Activated CD4-positive, CD25-positive, alpha-beta regulatory T cell treated with anti-CD3 and anti-CD28 coated beads, Interleukin-2, amount 50 U/mL, for 24 hours (primary cell): ENCODE data around the gene FAM170B.

Experiments
- ATAC-seq, 2 donors: fragments of 150-1000 bp; cut with Tn5 transposase; one replicate each; pipeline ENCODE4 v1.10.0; 2021; ENCODE audit warnings: mild to moderate bottlenecking in 1 of 2, moderate library complexity in 1 of 2

Gene FAM170B

GRCh38 chr10:49168831-49169500 lies 35.1 kb upstream of the FAM170B start:
- no peak for ATAC-seq

GRCh38 chr10:49168171-49168540 lies 34.3 kb upstream of the FAM170B start:
- ATAC-seq = no peak

GRCh38 chr10:49167425-49168170 lies 33.8 kb upstream of the FAM170B start:
- no peak for ATAC-seq

GRCh38 chr10:49166484-49167400 lies 32.9 kb upstream of the FAM170B start:
- ATAC-seq = no peak

GRCh38 chr10:49165821-49166483 lies 32.1 kb upstream of the FAM170B start:
- ATAC-seq = no peak

GRCh38 chr10:49165259-49165658 lies 31.4 kb upstream of the FAM170B start:
- ATAC-seq = no peak

- ATAC-seq = peak; percentile 52 to 87
Measured at GRCh38 chr10:49164559-49165188, 30.9 kb upstream of the FAM170B start.

GRCh38 chr10:49163741-49164140 lies 29.9 kb upstream of the FAM170B start:
- ATAC-seq = no peak

- no peak for ATAC-seq
Measured at GRCh38 chr10:49162761-49163310, 29.0 kb upstream of the FAM170B start.

- ATAC-seq = no peak
Measured at GRCh38 chr10:49162063-49162462, 28.2 kb upstream of the FAM170B start.

- no peak for ATAC-seq
Measured at GRCh38 chr10:49161411-49161997, 27.7 kb upstream of the FAM170B start.

- no peak for ATAC-seq
Measured at GRCh38 chr10:49160814-49161213, 27.0 kb upstream of the FAM170B start.

GRCh38 chr10:49160110-49160509 lies 26.3 kb upstream of the FAM170B start:
- no peak for ATAC-seq

GRCh38 chr10:49158915-49159314 lies 25.1 kb upstream of the FAM170B start:
- ATAC-seq = no peak

GRCh38 chr10:49158404-49158803 lies 24.6 kb upstream of the FAM170B start:
- no peak for ATAC-seq

- no peak for ATAC-seq
Measured at GRCh38 chr10:49157229-49157628, 23.4 kb upstream of the FAM170B start.

GRCh38 chr10:49154641-49155040 lies 20.8 kb upstream of the FAM170B start:
- no peak for ATAC-seq

- ATAC-seq = no peak
Measured at GRCh38 chr10:49153971-49154370, 20.1 kb upstream of the FAM170B start.

- no peak for ATAC-seq
Measured at GRCh38 chr10:49153115-49153514, 19.3 kb upstream of the FAM170B start.

GRCh38 chr10:49152663-49153062 lies 18.8 kb upstream of the FAM170B start:
- ATAC-seq = peak; percentile 71 to 72

- no peak for ATAC-seq
Measured at GRCh38 chr10:49152037-49152436, 18.2 kb upstream of the FAM170B start.

GRCh38 chr10:49151481-49151880 lies 17.7 kb upstream of the FAM170B start:
- no peak for ATAC-seq
